A204.1 (cell line): ENCODE results near the gene CYP4F3.
"Not testable (repeated sequence)": the region's sequence is repeated elsewhere in the genome, so short reads cannot be mapped to it uniquely, and the experiment has no call there.

Experiments used
- FAIRE-seq: peaks from 2 replicates; lab custom pipeline; 2012; peaks lifted over from hg19 to GRCh38; lab: Jason Lieb, UNC

Gene CYP4F3

GRCh38 chr19:15633082-15633835, 7.4 kb upstream of the CYP4F3 start:
- FAIRE-seq, result no peak

GRCh38 chr19:15634105-15634504, 6.6 kb upstream of the CYP4F3 start:
- FAIRE-seq, result no peak

GRCh38 chr19:15635016-15635805, 5.5 kb upstream of the CYP4F3 start:
- no peak for FAIRE-seq

GRCh38 chr19:15636026-15636425, 4.7 kb upstream of the CYP4F3 start:
- FAIRE-seq, result no peak

- FAIRE-seq, result no peak
These were observed 1.1 kb upstream of the CYP4F3 start for GRCh38 chr19:15639596-15639995.

- FAIRE-seq, result no peak
These were observed 354 bp downstream of the CYP4F3 start for GRCh38 chr19:15640904-15641597.

GRCh38 chr19:15641901-15642491, 1.3 kb downstream of the CYP4F3 start:
- no peak for FAIRE-seq

GRCh38 chr19:15642807-15643206, 2.1 kb downstream of the CYP4F3 start:
- FAIRE-seq, result no peak

GRCh38 chr19:15643387-15643786, 2.7 kb downstream of the CYP4F3 start:
- no peak for FAIRE-seq

GRCh38 chr19:15644066-15644741, 3.5 kb downstream of the CYP4F3 start:
- FAIRE-seq, result no peak

GRCh38 chr19:15644816-15645215, 4.1 kb downstream of the CYP4F3 start:
- FAIRE-seq, result no peak

GRCh38 chr19:15649526-15649925, 8.8 kb downstream of the CYP4F3 start:
- FAIRE-seq, result no peak

GRCh38 chr19:15650123-15650522, 9.4 kb downstream of the CYP4F3 start:
- FAIRE-seq, result not testable (repeated sequence)

- FAIRE-seq, result no peak
These were observed 11.1 kb downstream of the CYP4F3 start for GRCh38 chr19:15651791-15652190.

- FAIRE-seq, result no peak
These were observed 12.0 kb downstream of the CYP4F3 start for GRCh38 chr19:15652559-15653278.

- no peak for FAIRE-seq
These were observed 15.8 kb downstream of the CYP4F3 start for GRCh38 chr19:15656467-15656866.

GRCh38 chr19:15663247-15663646, 22.6 kb downstream of the CYP4F3 start:
- no peak for FAIRE-seq

- no peak for FAIRE-seq
These were observed 25.5 kb downstream of the CYP4F3 start for GRCh38 chr19:15666186-15666585.

- FAIRE-seq, result no peak
These were observed 26.2 kb downstream of the CYP4F3 start for GRCh38 chr19:15666883-15667282.

GRCh38 chr19:15669440-15669839, 28.7 kb downstream of the CYP4F3 start:
- no peak for FAIRE-seq

- no peak for FAIRE-seq
These were observed 29.2 kb downstream of the CYP4F3 start for GRCh38 chr19:15669891-15670290.
